HG03280 (cell line): Measurements from ENCODE around the gene VSIG2.
A peak's percentile ranks its signal among the peaks of the same experiment; 100 is the strongest.

Experiments
- ATAC-seq: cut with Tn5 transposase; IDR thresholded peaks from one replicate; pipeline ENCODE4 v1.9.1; 2021; ENCODE audit warnings: mild to moderate bottlenecking, moderate library complexity; ENCODE audit not compliant: unreplicated experiment

Gene VSIG2

GRCh38 chr11:124749912-124750311, 2.1 kb downstream of the VSIG2 start:
- no peak for ATAC-seq

DNA sequence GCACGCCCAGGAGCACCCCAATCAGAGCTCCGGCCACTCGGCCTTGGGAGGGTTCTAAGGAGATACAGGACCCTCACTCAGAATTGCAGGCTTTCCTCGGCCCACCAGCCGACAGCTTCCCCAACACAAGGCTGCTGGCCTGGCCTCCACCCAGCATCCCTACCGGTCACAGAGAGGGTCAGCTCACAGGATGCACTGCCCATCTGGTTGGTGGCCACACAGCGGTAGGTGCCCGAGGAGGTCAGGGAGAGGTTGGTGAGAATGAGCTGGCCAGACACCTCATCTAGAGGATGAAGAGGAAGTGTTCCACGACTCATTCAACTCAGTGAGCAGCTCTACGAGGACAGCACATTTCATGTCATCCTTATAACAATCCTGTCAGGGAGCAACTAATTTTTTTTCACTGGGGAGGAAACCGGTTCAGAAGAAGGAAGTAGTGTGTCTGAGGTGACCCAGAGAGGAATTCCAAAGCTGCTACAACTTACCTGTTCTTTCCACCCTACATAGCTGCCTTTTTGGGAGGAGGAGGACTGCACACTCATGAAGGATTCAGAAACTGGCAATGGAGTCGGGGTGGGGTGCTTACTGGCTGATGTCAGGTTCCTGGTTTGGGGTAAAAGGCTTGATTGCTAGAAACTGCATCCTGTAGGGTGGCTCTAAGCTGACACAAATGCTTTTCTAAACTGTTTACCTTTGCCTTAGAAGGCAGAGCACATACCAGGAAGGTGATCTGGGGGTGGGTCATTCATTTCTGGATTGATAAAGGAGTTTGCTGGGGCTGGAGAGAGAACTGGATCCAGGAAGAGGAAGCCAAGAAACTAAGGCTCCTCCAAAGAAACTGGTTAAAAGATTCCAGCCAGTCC, 3.3 kb downstream of the VSIG2 start:
- no peak for ATAC-seq

DNA sequence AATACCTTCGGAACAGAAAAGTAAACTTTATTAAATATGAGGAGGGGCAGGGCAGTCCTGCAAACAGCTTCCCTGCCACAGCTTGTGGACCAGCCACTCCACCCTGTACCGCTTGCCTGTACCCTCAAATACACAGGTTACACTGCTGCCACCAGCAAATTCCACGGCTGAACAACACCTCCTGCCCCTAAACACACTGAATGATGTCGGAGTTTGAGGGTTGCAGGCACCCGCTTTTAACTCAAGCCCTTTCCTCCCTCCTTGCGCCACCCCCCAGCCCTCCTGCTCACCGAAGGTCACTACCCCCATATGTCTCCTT, 4.0 kb downstream of the VSIG2 start:
- ATAC-seq: no peak

DNA sequence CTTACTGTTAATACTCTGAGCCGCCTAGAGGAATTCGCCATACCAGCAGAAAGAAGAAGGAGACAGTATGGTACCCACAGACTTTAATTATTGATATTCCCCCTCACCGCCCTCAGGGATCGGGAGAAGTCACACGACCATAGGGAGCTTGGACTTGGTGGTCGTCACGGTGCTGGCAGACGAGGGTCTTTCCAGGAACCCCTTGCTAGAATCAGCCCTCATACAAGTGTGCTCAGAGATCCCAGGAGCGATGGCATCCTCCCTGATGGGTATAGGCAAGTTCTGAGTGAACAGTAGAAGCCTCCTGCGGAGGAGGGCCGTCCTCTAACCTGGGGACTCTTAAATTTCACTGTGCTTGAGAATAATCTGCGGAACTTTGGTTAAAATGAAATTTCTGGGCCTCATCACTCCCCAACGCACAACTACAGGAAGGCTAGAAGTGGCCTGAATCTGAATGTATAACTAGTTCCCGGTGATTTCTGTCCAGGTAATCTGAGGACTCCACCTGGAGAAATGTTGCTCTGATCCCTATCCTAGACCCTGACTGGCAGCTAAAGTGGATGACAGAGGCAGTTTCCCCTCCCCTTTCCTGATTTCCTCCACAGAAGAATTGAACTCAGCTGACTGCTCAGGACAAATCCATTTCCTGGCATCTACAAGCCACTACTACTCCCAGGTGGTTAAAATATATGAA, 4.5 kb downstream of the VSIG2 start:
- no peak for ATAC-seq

- ATAC-seq: peak; percentile 97
Observed at GRCh38 chr11:124746621-124747243, 5.3 kb downstream of the VSIG2 start.

DNA sequence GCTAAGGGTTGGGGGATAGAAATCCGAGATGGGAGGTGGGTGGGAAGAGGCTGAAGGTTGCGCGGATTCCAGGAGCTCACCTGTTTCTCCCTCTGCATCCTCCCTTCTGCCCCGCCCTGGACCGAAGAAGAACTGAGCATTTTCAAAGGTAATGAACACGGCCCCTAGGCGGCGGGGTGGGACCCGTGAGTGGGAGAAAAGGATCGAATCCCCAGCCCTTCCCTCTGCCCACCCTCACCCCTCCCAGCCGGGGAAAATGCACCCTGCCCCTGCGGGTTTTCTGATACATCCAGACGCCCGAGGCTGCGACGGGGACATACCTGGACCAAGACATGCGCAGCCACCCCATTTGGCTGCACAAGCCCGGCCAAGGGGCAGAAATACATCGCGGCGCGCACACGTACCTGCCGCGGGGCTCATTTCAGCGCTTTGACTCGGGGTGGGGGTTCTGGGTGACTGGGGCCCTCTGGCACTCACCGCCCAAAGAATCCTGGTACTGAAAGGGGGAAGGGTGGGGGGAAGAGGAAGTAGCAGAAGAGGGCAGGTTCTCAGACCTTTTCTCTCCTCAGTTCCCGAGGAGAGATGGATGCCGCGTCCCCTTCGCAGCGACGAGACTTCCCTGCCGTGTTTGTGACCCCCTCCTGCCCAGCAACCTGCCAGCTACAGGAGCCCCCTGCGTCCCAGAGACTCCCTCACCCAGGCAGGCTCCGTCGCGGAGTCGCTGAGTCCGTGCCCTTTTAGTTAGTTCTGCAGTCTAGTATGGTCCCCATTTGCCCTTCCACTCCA, 6.0 kb downstream of the VSIG2 start:
- ATAC-seq: no peak

- ATAC-seq: no peak
Observed at GRCh38 chr11:124745270-124745834, 6.7 kb downstream of the VSIG2 start.

- no peak for ATAC-seq
Observed at GRCh38 chr11:124743050-124743449, 9.0 kb downstream of the VSIG2 start.

- ATAC-seq: no peak
Observed at GRCh38 chr11:124742555-124742954, 9.5 kb downstream of the VSIG2 start.

GRCh38 chr11:124740277-124740882, 11.7 kb downstream of the VSIG2 start:
- peak; percentile 28 for ATAC-seq

GRCh38 chr11:124739479-124740276, 12.4 kb downstream of the VSIG2 start, which contains the start of gene NRGN:
Gene NRGN (plus strand): TSS chr11:124739942. CDS start chr11:124740085, 143 bp downstream.
- peak; percentile 100 for ATAC-seq

DNA sequence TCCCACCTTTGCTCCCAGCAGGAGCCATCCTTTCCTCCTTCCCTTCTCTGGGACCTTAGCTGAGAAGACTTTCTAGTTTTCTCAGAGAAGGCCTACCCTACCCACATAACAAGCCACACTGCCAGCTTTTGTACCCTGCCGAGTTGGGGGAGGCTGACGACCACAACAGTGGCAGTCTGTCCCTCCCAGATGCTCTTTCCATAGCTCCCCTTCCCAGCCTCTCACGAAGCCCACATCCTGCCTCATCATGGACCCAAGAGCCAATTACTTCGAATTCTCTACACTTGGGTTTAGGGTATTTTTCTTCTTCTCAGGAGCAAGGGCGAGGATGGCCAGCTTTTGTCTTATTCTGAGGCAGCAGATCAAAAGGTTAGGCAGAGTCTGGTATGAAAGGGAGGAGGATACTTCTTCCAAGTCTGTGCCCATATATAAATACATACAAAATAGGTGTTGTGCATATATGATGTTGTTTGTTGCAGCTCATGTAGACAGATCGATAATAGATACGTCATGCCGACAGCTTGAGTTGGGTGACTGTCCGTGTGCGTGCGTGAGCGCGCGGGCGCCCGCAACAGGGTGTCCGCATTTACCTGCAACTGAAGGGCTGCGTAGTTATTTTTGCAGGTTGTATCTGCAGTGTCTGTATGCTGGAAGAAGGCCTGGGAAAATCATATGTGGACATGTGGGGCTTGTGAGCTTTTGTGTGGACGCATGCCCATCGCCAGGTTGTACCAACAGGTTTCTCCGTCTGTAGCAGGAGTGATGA, 13.2 kb downstream of the VSIG2 start:
- ATAC-seq: no peak

GRCh38 chr11:124737638-124738305, 14.3 kb downstream of the VSIG2 start:
- no peak for ATAC-seq

DNA sequence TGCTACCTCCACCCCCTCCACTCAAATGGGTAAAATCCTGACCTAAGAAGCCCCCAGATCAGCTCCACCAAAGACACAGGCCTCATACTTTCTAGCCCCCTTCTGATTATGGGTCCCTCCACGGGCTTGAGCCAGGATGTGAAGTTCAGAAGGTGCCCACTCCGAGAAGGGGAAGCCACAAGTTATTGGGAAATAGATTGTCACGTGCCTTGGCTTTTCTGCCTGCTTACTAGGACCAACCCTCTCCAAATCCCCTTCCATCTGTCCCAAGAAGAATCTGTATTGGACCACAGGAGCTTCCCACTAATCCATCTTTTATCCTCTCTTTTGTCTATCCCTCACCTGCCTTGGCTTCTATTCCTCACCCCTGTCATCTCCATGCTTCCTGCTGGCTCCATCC, 15.3 kb downstream of the VSIG2 start:
- no peak for ATAC-seq

DNA sequence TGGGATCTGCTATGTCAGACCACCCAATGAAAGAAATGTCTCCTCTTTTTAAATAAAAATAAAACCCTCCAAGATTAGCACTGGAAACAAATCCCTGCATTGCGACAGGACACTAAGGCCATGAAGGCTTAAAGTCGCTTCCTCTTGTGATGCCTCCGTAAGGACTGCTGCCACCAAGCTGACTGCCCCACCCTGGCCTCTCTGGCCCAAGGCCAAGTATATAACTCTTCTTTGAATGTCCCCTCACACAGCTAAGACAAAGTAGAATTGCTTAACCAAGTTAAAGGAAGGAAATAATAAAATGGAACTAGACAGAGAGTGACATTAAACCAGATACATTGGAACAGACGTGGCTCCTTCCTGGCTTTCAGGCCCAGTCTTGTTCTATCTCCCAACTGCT, 19.8 kb downstream of the VSIG2 start:
- ATAC-seq: no peak

DNA sequence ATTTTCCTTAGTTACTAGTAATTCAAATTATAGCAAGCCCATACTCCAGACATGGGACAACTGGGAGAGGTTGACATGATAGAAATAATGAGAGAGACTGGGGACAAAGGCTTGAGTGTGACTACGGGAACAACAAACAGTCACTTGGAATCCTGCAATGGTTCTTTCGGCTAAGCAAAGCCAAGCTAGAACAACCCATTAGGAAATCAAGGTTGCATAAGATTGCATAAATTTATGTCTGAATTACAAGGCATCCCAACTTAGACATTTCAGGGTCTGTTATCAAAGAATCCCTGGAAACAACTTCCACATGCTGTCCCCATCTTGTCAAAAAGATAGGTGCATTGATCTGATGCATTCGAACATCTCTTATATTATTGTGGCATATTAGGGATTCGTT, 22.5 kb downstream of the VSIG2 start:
- ATAC-seq: no peak

DNA sequence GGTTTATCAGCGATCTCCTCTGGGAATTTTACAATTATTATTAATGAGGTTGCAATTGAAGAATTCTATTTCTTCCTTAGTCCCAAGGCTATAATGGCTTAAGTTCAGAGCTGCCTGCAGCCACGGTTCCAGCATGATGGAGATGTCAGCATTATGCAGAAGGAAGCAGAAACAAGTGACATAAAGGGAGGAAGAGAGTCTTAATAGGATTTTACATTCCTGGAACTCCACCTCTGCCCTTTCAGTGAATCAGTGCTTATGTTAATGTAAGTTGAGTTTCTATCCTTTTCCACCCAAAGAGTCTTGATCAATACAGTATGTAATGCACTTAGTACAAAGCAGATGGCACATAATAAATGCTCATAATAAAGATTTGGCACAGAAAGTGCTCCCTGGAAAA, 23.9 kb downstream of the VSIG2 start:
- ATAC-seq: no peak

GRCh38 chr11:124727474-124727873, 24.6 kb downstream of the VSIG2 start:
- ATAC-seq: no peak
